Kidney epithelial cell (primary cell): Measurements from ENCODE around the gene BCL2L2. TPM values are rescaled to one million over a fixed set of nuclear protein-coding genes. Genes with fewer than 3 reads are reported as not detected.
A peak's percentile ranks its signal among the peaks of the same experiment; 100 is the strongest.

ENCODE experiments used
- DNase-seq: peaks from one replicate; pipeline ENCODE4 v3.0.0-alpha.2; 2010; ENCODE audit warnings: low read depth
- H3K27me3 ChIP-seq: 2 replicates; pipeline ENCODE4 v1.6.0; 2011; ENCODE audit warnings: low read length; ENCODE audit not compliant: control insufficient read depth, insufficient read depth
- H3K36me3 ChIP-seq: 2 replicates; pipeline ENCODE4 v1.5.1; 2011; ENCODE audit warnings: low read length; ENCODE audit not compliant: control insufficient read depth, insufficient read depth
- H3K4me3 ChIP-seq: 2 replicates; pipeline ENCODE4 v1.5.1; 2011; ENCODE audit warnings: low read depth, mild to moderate bottlenecking, control low read depth, low read length
- CTCF ChIP-seq: IDR thresholded peaks from 2 replicates; pipeline ENCODE4 v1.5.1; 2011; ENCODE audit warnings: mild to moderate bottlenecking, moderate library complexity, low read length, control low read depth, inconsistent platforms; ENCODE audit not compliant: insufficient read depth, poor library complexity, severe bottlenecking
- total RNA-seq: library from RNA; depleted of rRNA; stranded (reverse); fragments of >200 nt; gene quantifications from 2 replicates; pipeline ENCODE4 v1.2.3, GENCODE V29; 2015

BCL2L2 gene
- total RNA-seq, 1 donor from 2014 or later, result 16.2 TPM

- peak; percentile 32 for DNase-seq
- Histone ChIP-seq H3K27me3 (peaks cover 15% of the 10 kb centered on the region), H3K36me3 (no peaks in the 10 kb centered on the region), H3K4me3 (peak within 1 kb of the TSS; percentile 65)
- TF ChIP-seq CTCF, result peak; percentile 15
Observed at GRCh38 chr14:23352506-23353432, 46.1 kb downstream of the BCL2L2 start, which contains the start of gene SLC22A17. SLC22A17 (minus strand) TSS chr14:23352887.

- TF ChIP-seq CTCF, result no peak
- no peaks in the 10 kb centered on the region for H3K36me3 ChIP-seq
Observed at GRCh38 chr14:23353433-23353780, 46.8 kb downstream of the BCL2L2 start.

GRCh38 chr14:23354990-23355389, 48.4 kb downstream of the BCL2L2 start:
- Histone ChIP-seq H3K36me3 (no peaks in the 10 kb centered on the region), H3K4me3 (no peak overlapping the region), H3K27me3 (peaks cover 15% of the 10 kb centered on the region)
- TF ChIP-seq CTCF, result no peak
- no peak for DNase-seq

More at GRCh38 chr14:23353433-23353780, 46.8 kb downstream of the BCL2L2 start:
- DNase-seq, result no peak
- Histone ChIP-seq H3K4me3 (no peak overlapping the region), H3K27me3 (peaks cover 15% of the 10 kb centered on the region)

GRCh38 chr14:23355871-23356435, 49.3 kb downstream of the BCL2L2 start:
- no peak for DNase-seq
- Histone ChIP-seq H3K27me3 (peaks cover 15% of the 10 kb centered on the region), H3K36me3 (no peaks in the 10 kb centered on the region), H3K4me3 (no peak overlapping the region)
- TF ChIP-seq CTCF, result no peak

- Histone ChIP-seq H3K4me3 (no peak overlapping the region), H3K36me3 (no peaks in the 10 kb centered on the region), H3K27me3 (peaks cover 11% of the 10 kb centered on the region)
- TF ChIP-seq CTCF, result no peak
- DNase-seq, result no peak
Observed at GRCh38 chr14:23356662-23357061, 50.0 kb downstream of the BCL2L2 start.
